HG03045 (cell line): ENCODE results near the gene NANOS2.
"Not testable (repeated sequence)": the region's sequence is repeated elsewhere in the genome, so short reads cannot be mapped to it uniquely, and the experiment has no call there.

Experiments
- ATAC-seq: cut with Tn5 transposase; IDR thresholded peaks from one replicate; pipeline ENCODE4 v1.9.1; 2021; ENCODE audit warnings: mild to moderate bottlenecking, moderate library complexity; ENCODE audit not compliant: unreplicated experiment

NANOS2 gene

GRCh38 chr19:45876411-45877197 lies 38.0 kb downstream of the NANOS2 start:
- no peak for ATAC-seq

- ATAC-seq, result no peak
Observed at GRCh38 chr19:45876161-45876410, 38.5 kb downstream of the NANOS2 start.

GRCh38 chr19:45874620-45874966 lies 40.0 kb downstream of the NANOS2 start:
- no peak for ATAC-seq

DNA sequence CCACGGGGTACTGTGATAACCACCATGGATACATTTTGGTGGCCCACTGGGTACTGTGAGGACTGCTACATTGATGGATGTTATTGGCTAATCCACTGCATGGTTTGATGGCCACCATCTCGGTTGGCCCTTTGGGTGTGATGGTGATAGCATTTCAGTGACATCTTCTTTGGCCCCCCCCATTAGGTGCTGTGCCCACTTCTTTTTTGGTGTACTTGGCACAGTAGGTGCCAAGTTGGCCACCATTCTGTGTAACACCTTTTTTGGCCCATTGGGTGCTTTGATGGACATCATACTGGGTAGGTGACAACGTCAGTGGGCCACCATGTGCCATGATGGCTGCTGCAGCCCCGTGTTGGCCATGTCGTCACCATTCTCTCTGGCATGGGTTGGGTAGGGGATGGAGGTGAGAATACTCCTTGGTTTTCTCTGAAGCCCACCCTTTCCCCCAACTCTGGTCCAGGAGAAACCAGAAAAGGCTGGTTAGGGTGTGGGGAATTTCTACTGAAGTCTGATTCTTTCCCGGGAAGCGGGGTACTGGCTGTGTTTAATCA lies 41.3 kb downstream of the NANOS2 start:
- ATAC-seq, result no peak

- ATAC-seq, result no peak
Observed at GRCh38 chr19:45872095-45872919, 42.3 kb downstream of the NANOS2 start.

- ATAC-seq, result no peak
Observed at GRCh38 chr19:45870798-45871197, 43.8 kb downstream of the NANOS2 start.

DNA sequence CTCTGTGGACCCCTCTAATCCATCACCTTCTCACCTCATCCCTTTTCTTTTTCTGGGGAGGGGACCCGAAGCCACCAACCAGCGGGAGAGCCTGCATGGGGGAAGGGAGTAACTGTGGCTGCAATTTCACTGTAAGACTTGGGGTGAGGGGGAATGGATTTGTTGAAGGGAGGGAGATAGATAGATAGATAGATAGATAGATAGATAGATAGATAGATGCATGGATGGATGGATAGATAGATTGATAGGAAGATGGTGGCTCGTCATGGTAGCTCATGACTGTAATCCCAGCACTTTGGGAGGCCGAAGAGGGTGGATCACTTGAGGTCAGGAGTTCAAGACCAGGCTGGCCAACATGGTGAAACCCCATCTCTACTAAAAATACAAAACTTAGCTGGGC lies 47.3 kb downstream of the NANOS2 start:
- ATAC-seq, result not testable (repeated sequence)

GRCh38 chr19:45866400-45867176 lies 48.0 kb downstream of the NANOS2 start:
- no peak for ATAC-seq

DNA sequence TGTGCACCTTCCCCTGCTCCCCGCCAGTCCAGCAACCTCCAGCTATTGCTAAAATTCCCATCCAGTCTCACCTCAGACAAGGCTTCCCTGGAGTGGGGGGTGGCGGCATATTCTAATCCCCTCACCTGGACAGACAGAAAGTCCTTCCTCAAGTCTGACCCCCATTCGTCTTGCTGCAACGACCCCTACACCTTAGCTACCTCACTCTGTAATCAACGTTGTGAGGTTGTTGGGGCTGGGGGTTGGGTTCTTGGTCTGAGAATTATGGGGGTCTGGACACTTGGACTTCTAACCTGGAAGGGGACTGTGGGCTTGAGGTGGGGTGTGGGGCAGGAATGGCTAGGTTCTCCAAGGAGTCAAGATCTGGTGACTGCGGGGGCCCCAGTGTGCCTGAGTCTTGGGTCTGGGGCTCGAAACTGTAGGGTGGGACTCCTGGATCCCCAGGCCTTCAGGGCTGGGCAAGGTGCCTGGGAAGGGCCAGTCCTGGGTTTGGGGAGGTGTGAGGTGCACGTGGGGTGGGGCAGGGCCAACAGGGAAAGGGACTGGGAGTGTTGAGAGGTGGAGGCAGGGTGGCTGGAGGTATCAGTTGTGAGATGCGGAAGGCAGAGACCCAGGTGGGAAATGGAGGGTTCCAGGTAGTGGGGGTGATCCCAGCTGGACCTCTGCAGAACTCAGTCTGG lies 49.2 kb downstream of the NANOS2 start:
- no peak for ATAC-seq

- no peak for ATAC-seq
Observed at GRCh38 chr19:45864629-45865082, 49.9 kb downstream of the NANOS2 start.

DNA sequence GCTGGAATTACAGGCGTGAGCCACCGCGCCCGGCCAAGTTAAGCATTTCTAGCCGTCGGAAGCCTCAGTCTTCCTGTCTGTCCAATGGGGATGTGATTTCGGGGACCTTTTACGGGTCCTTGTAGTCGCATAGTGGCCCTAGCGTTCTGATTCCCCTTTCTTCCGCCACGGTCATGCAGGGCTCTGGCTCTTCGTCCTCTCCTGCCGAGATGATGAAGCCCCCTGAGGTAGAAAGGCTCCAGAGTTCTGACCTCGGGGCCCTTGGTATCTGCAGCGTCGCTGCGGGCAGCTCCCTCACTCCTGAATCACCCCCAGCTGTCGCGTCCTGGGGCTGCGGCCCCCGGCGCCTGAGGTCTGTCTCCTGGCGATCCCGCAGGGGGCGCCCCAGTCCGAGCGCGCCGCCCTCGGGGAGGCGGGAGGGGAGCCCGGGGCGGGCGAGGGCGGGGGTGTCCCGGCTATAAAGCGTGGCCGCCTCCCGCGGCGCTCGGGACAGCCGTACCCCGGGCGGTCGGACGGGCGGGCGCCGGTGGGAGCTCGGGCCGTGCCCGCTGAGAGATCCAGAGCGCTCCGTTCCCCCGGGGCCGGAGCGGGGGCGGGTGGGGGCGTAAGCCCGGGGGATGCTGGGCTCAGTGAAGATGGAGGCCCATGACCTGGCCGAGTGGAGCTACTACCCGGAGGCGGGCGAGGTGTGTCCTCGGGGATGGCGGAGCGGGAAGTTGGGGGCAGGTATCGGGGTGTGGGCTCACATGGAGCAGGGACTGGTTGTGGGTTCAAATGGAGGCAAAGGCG lies 50.5 kb downstream of the NANOS2 start, which contains the start of gene FOXA3:
Gene FOXA3 (plus strand): TSS at position 487 of the 789 bp plus-strand sequence. CDS start 131 bp downstream, at position 618.
- no peak for ATAC-seq

DNA sequence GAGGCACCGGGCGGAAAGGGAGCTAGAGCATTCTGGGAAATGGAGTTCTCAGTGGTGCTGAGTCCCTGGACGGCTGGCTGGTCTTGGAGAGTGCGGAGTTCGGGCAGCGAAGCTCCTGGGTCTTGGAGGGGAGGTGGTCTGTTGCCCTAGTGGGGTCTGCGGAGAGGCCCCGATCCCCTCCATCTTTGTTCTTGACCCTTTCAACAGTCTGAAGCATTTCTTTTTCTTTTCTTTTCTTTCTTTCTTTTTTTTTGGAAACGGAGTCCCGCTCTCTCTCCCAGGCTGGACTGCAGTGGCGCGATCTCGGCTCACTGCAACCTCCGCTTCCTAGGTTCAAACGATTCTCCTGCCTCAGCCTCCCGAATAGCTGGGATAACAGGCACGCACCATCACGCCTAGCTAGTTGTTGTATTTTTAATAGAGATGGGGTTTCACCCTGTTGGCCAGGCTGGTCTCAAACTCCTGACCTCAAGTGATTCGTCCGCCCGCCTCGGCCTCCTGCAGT lies 51.2 kb downstream of the NANOS2 start:
- ATAC-seq, result no peak
